Keratinocyte (primary cell): Measurements from ENCODE around the gene HPD. TPM values are rescaled to one million over a fixed set of nuclear protein-coding genes. Genes with fewer than 3 reads are reported as not detected.
"Not testable (repeated sequence)": the region's sequence is repeated elsewhere in the genome, so short reads cannot be mapped to it uniquely, and the experiment has no call there.

Source experiments
- DNase-seq: peaks from one replicate; pipeline ENCODE4 v3.0.0-alpha.2; 2011; ENCODE audit warnings: low read depth, missing footprints, low spot score
- FAIRE-seq: peaks from 2 replicates; lab custom pipeline; 2011; peaks lifted over from hg19 to GRCh38; lab: Jason Lieb, UNC
- H2AFZ ChIP-seq: 2 replicates; pipeline ENCODE4 v1.6.0; 2012; ENCODE audit warnings: low read length, control low read depth, inconsistent platforms; ENCODE audit not compliant: control insufficient read depth
- H3K27ac ChIP-seq: 2 replicates; pipeline ENCODE4 v1.5.1; 2011; ENCODE audit warnings: low read length; ENCODE audit not compliant: control insufficient read depth, insufficient read depth
- H3K27me3 ChIP-seq: 3 replicates; pipeline ENCODE4 v1.6.0; 2011; ENCODE audit warnings: low read length; ENCODE audit not compliant: control insufficient read depth, insufficient read depth; ENCODE audit errors: extremely low read depth
- H3K36me3 ChIP-seq, 2 experiments: 2 replicates in 1 of 2; 3 replicates in 1 of 2; pipeline ENCODE4 v1.5.1; 2011; ENCODE audit warnings: low read length in 2 of 2, mild to moderate bottlenecking in 1 of 2; ENCODE audit not compliant: control insufficient read depth in 2 of 2, insufficient read depth in 2 of 2; ENCODE audit errors: extremely low read depth in 1 of 2
- H3K4me1 ChIP-seq: 3 replicates; pipeline ENCODE4 v1.5.1; 2011; ENCODE audit warnings: low read length; ENCODE audit not compliant: control insufficient read depth, insufficient read depth; ENCODE audit errors: extremely low read depth
- H3K4me2 ChIP-seq: 3 replicates; pipeline ENCODE4 v1.6.0; 2011; ENCODE audit warnings: low read depth, low read length; ENCODE audit not compliant: control insufficient read depth, insufficient read depth; ENCODE audit errors: extremely low read depth
- H3K4me3 ChIP-seq, 3 experiments: fragments of 200-600 bp in 1 of 3; sonication (generic) in 1 of 3; 2 replicates in 2 of 3; 3 replicates in 1 of 3; pipeline ENCODE4 v1.5.1; 2011 to 2016; ENCODE audit warnings: low read length in 3 of 3, mild to moderate bottlenecking in 3 of 3, control low read depth in 2 of 3, inconsistent platforms in 1 of 3, low read depth in 1 of 3, mixed read lengths in 1 of 3, mixed run types in 1 of 3, moderate library complexity in 1 of 3; ENCODE audit not compliant: control insufficient read depth in 2 of 3, insufficient read depth in 2 of 3; ENCODE audit errors: extremely low read depth in 1 of 3
- H3K79me2 ChIP-seq: 2 replicates; pipeline ENCODE4 v1.6.0; 2012; ENCODE audit warnings: low read length; ENCODE audit not compliant: control insufficient read depth, insufficient read depth
- H3K9ac ChIP-seq: 3 replicates; pipeline ENCODE4 v1.6.0; 2011; ENCODE audit warnings: low read length; ENCODE audit not compliant: control insufficient read depth, insufficient read depth; ENCODE audit errors: extremely low read depth
- H3K9me1 ChIP-seq: 3 replicates; pipeline ENCODE4 v1.6.0; 2011; ENCODE audit warnings: low read length; ENCODE audit not compliant: control insufficient read depth, insufficient read depth; ENCODE audit errors: extremely low read depth
- H3K9me3 ChIP-seq: 2 replicates; pipeline ENCODE4 v1.5.1; 2012; ENCODE audit warnings: low read depth, low read length; ENCODE audit not compliant: control insufficient read depth
- H4K20me1 ChIP-seq: 3 replicates; pipeline ENCODE4 v1.6.0; 2011; ENCODE audit warnings: low read length; ENCODE audit not compliant: control insufficient read depth, insufficient read depth; ENCODE audit errors: extremely low read depth
- CTCF ChIP-seq, 3 experiments: IDR thresholded peaks in 1 of 3; conservative IDR thresholded peaks in 1 of 3; optimal IDR thresholded peaks in 1 of 3; 2 replicates in 2 of 3; 3 replicates in 1 of 3; pipeline versions ENCODE3 to v1.5.1; 2011; ENCODE audit warnings: low read length in 3 of 3, mild to moderate bottlenecking in 3 of 3, moderate library complexity in 2 of 3, control low read depth in 1 of 3, inconsistent platforms in 1 of 3; ENCODE audit not compliant: insufficient read depth in 2 of 3; ENCODE audit errors: extremely low read depth in 1 of 3
- EZH2 ChIP-seq: IDR thresholded peaks from one replicate; pipeline ENCODE4 v1.6.1; 2012; ENCODE audit warnings: inconsistent platforms, mild to moderate bottlenecking, low read length, moderate library complexity
- dilution Hi-C: fragments of 300-500 bp; cut with MboI; formaldehyde crosslinking; loops from one replicate; pipeline ENCODE4 v1.7.0; 2020; ENCODE audit warnings: low sequenced_read_pairs; ENCODE audit not compliant: extremely low pct_ligation_motif_present
- polyA plus RNA-seq, 5 experiments: library from polyadenylated mRNA; depleted of rRNA in 3 of 5; stranded (reverse) in 3 of 5; stranded (forward) in 1 of 5; unstranded in 1 of 5; fragments of >200 nt; gene quantifications; 1 replicate in 1 of 5; 2 replicates in 3 of 5; 3 replicates in 1 of 5; pipeline versions ENCODE4 v1.2.1 to v1.2.3, GENCODE V29; 2011 to 2012; ENCODE audit warnings: missing spikeins in 2 of 5, low read depth in 1 of 5, low replicate concordance in 1 of 5

The HPD gene
- polyA plus RNA-seq, 1 donor (not counting 4 experiments of a cell fraction or from before 2014, with no cell fraction given) = not detected

- Histone ChIP-seq H3K9me1 (no peaks in the 10 kb centered on the region), H3K4me1 (peaks cover 12% of the 10 kb centered on the region), H3K36me3 (peaks cover 0 to 3% of the 10 kb centered on the region in 2 experiments), H3K9me3 (no peaks in the 10 kb centered on the region), H3K9ac (peak overlapping the region; percentile 92), H3K27ac (peak overlapping the region; percentile 92), H2AFZ (peak overlapping the region; percentile 69), H3K27me3 (no peaks in the 10 kb centered on the region), H3K4me2 (peak overlapping the region; percentile 69), H4K20me1 (no peaks in the 10 kb centered on the region), H3K4me3 (peak overlapping the region; percentile 62 to 91 (median 86)), H3K79me2 (peaks cover 32% of the 10 kb centered on the region)
- FAIRE-seq = no peak
- TF ChIP-seq EZH2 (no peak), CTCF (optimal IDR thresholded peaks at IDR 0.05 in 1 of 3, IDR thresholded peaks at IDR 0.05 in 1 of 3, conservative IDR thresholded peaks at IDR 0.05 in 1 of 3; ENCODE audit: extremely low read depth in 1 of 3, insufficient read depth in 2 of 3, low read length in 3 of 3) (no peak)
- dilution Hi-C loops = no loop called here
- DNase-seq = no peak
Measured at GRCh38 chr12:121888083-121888477, 29.4 kb upstream of the HPD start.

DNA sequence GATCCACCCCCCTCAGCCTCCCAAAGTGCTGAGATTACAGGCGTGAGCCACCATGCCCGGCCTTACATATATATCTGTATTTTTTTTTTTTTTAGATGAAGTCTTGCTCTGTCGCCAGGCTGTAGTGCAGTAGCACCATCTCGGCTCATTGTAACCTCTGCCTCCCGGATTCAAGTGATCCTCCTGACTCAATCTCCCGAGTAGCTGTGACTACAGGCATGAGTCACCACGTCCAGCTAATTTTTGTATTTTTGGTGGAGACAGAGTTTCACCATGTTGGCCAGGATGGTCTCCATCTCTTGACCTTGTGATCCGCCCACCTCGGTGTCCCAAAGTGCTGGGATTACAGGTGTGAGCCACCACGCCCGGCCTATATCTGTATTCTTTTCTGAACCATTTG is 26.5 kb upstream of the HPD start:
- H2AFZ ChIP-seq, H3K4me3 ChIP-seq, H3K27me3 ChIP-seq, dilution Hi-C loops, H3K9ac ChIP-seq, DNase-seq, H3K27ac ChIP-seq, H3K9me3 ChIP-seq, H3K9me1 ChIP-seq, H3K4me2 ChIP-seq, H3K36me3 ChIP-seq, FAIRE-seq, H4K20me1 ChIP-seq: not testable (repeated sequence)
- peaks cover 15% of the 10 kb centered on the region for H3K79me2 ChIP-seq
- peaks cover 11% of the 10 kb centered on the region for H3K4me1 ChIP-seq

GRCh38 chr12:121883315-121883660 is 24.6 kb upstream of the HPD start:
- no peak for DNase-seq
- H3K36me3 ChIP-seq = no peaks in the 10 kb centered on the region
- H3K27me3 ChIP-seq = no peaks in the 10 kb centered on the region

More at GRCh38 chr12:121883315-121883660, 24.6 kb upstream of the HPD start:
- TF ChIP-seq CTCF (optimal IDR thresholded peaks at IDR 0.05 in 1 of 3, IDR thresholded peaks at IDR 0.05 in 1 of 3, conservative IDR thresholded peaks at IDR 0.05 in 1 of 3; ENCODE audit: extremely low read depth in 1 of 3, insufficient read depth in 2 of 3, low read length in 3 of 3) = no peak
- no peak for TF ChIP-seq EZH2
- FAIRE-seq = no peak
- dilution Hi-C loops = no loop called here
- no peaks in the 10 kb centered on the region for H3K79me2 ChIP-seq
- H4K20me1 ChIP-seq = no peaks in the 10 kb centered on the region
- no peak overlapping the region for H3K9ac ChIP-seq
- no peaks in the 10 kb centered on the region for H3K9me1 ChIP-seq
- no peak overlapping the region for H2AFZ ChIP-seq
- H3K4me3 ChIP-seq = no peak overlapping the region
- peaks cover 3% of the 10 kb centered on the region for H3K4me1 ChIP-seq
- no peak overlapping the region for H3K4me2 ChIP-seq
- no peaks in the 10 kb centered on the region for H3K9me3 ChIP-seq
- H3K27ac ChIP-seq = no peak overlapping the region
